HG03457 (cell line): ENCODE data around the gene ISCU.
"Not testable (repeated sequence)": the region's sequence is repeated elsewhere in the genome, so short reads cannot be mapped to it uniquely, and the experiment has no call there.

Experiments used
- ATAC-seq: cut with Tn5 transposase; IDR thresholded peaks from one replicate; pipeline ENCODE4 v1.9.1; 2021; ENCODE audit warnings: moderate number of reproducible peaks; ENCODE audit not compliant: unreplicated experiment

Gene ISCU

DNA sequence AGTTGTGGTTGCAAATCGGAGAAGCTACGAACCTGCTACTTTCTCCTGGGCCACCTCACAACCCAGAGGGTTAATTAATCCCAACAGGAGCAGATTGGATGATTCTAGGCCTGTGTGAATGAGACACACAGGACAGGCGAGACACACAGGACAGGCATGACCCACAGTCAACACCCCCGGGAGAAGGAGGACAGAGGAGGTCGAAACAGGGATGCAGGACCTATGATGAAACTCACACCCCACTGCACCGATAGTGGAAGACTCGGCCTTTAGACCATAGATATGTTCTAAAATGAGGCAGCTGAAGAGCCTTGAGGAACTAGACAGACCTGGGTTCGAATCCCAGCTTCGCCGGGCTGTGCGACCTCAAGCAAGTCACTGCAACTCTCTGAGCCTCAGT lies 23.9 kb downstream of the ISCU start:
- no peak for ATAC-seq

GRCh38 chr12:108587826-108588225 lies 25.4 kb downstream of the ISCU start:
- ATAC-seq = no peak

- ATAC-seq = no peak
Measured at GRCh38 chr12:108589028-108589839, 26.8 kb downstream of the ISCU start.

GRCh38 chr12:108589840-108590229 lies 27.4 kb downstream of the ISCU start:
- no peak for ATAC-seq

- ATAC-seq = not testable (repeated sequence)
Measured at GRCh38 chr12:108590463-108590862, 28.1 kb downstream of the ISCU start.

DNA sequence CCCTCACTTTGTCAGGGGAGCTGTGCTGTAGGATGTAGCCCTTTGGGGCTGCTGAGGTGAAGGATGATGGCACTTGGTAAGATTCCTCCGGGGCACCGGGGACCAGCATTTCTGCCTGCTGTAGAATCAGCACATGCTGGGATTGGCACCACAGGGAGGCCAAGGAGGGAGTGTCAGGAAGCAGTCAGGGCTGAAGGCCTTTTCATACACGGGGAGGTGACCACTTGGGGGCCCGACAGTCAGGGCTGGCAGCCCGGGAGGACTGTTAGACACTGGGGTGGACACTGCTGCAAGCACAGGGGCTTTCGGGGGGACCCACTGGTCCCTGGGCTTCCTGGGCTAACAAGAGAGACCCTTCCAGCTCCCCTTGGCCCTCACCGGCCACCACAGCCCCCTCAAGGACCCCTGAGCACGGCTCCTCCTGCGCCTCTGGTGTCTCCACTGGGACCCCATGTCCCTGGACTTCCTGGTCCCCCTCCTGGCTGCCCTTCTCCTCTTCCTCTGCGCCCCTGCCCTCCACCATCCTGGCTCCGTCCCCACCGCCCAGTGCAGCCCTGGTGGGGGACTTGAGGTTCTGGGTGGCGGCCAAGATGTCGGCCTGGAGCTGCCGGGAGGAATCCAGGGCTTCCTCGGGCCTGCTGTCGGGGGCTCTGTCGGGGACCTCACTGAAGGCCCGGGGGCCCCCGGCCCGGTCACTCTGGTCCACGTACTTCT lies 29.0 kb downstream of the ISCU start:
- no peak for ATAC-seq

DNA sequence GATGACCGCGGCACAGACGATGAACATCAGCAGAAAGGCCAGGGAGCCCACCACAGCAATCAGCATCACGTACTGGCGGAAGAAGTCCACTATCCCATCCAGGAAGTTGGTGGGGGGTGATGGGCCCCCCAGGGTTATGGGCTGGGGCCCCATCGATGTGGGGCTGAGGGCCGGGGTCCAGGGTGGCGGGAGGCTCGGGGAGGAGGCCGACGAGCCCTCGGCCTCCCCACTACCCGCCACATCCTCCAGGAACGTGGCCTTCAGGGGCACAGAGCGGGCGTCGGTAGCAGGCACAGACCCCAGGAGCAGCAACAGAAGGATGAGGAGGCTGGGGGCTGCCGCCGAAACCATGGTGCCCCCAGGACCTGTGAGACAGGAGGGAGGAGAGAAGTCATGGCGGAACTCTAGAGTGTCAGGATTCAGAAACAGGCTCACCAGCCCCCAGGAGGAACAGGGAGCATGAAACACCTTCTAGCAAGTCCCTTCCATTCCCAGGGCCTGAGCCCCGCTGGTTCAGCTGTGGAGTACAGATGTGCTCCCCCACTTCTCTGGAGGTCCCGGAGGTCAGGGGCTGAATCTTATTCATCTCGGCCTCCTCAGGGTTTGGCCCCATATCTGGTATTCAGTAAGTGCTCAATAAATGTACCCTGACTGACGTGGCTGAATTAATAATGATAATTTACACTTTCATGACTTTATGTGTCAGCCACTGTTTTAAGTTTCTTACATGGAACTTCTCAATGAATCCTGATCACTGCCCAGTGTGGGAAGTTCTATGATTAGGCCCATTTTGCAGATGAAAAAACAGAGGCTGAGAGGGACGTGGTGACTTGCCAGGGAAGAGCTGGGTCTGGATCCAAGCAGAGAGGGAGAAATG lies 29.9 kb downstream of the ISCU start:
- no peak for ATAC-seq

DNA sequence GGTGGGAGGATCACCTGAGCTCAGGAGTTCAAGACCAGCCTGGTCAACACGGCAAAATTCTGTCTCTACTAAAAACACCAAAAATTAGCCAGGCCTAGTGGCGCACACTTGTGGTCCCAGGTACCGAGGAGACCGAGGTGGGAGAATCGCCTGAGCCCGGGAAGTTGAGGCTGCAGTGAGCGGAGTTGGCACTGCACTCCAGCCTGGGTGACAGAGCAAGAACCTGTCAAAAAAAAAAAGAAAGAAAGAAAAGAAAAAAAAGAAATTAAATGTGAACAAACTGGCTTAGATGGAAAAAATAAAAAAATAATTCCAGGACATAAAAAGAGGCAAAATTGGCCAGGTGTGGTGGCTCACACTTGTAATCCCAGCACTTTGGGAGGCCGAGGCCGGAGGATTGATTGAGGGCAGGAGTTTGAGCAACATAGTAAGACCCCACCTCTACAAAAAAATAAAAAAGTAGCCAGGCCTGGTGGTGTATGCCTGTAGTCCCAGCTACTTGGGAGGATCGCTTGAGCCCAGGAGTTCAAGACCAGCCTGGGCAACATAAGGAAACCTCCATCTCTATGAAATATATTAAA lies 32.0 kb downstream of the ISCU start:
- no peak for ATAC-seq

- ATAC-seq = no peak
Measured at GRCh38 chr12:108594960-108595710, 32.7 kb downstream of the ISCU start.

DNA sequence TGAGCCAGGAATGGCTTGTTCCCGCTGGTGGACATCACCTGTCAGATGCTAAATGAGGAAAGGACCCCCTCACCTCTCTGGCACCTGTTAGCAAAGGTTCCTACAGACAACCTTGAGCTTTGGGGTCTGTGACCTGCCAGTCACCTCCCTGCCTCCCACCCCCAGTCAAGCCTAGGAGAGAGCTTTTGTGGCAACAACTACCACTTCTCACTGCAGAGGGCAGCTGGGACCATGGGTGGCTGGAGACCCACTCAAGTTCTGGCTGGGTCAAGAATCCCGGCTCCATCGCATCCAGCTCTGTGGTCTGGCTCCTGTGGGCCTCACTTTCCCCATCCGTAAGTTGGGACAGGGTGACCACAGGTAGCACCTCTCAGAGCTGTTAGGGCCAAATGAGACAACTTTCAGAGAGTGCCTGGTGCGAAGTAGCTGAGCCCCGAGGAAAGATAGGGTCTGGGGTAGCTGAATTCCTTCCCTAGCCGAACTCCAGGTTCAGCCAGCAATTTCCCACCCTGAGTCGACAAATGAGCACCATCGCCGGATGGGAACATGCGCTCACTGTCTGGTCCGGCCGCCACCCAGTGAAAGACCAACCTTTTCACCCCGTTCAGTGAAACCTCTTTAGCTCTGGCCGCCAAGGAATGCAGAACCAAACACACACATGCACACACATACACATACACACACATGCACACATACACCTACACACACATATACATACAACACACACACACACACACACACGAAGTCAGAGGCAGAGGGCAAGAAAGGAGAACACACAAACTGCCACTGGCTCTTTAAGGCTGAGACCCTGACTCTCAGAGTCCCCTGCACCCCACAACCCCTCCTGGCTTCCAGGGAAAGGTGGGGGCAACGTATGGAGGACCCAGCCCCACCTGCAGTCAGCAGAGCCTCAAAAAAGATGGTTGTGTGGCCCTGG lies 33.6 kb downstream of the ISCU start:
- ATAC-seq = no peak

DNA sequence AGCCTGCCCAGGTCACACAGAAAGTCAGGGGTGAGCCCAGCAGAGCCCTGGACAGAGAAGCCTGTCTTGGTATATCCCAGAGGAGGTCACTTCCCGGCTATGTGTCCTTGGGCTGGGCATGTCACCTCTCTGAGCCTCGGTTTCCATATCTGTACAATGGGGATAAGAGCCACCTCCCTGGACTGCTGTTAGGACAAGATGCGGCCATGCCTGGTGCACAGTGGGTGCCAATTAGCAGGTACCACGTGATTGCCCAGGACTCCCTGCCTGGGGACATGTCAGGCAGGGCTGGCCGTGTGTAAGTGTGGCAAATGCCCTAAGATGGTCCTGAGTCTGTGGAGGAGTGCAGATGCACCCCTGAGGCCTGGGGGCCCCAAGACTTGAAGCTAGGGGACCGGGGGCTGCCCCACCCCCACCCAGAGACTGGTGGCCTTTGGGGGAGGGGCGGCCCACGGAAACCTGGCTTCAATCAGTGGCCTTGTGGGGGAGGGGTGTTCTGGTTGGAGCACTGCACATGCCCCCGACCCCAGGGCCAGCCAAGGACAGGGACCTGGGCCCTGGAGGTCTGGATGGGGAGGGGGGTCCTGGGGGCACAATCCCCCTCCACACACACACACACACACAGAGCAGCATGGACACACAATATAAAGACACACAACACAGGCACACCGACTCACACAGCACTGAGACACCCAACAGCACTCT lies 34.6 kb downstream of the ISCU start:
- no peak for ATAC-seq

GRCh38 chr12:108597559-108598471 lies 35.4 kb downstream of the ISCU start, which contains the start of gene TMEM119:
TSS of gene TMEM119 (minus strand) at chr12:108598084. CDS start at chr12:108592383, 5,701 bp downstream.
- no peak for ATAC-seq

DNA sequence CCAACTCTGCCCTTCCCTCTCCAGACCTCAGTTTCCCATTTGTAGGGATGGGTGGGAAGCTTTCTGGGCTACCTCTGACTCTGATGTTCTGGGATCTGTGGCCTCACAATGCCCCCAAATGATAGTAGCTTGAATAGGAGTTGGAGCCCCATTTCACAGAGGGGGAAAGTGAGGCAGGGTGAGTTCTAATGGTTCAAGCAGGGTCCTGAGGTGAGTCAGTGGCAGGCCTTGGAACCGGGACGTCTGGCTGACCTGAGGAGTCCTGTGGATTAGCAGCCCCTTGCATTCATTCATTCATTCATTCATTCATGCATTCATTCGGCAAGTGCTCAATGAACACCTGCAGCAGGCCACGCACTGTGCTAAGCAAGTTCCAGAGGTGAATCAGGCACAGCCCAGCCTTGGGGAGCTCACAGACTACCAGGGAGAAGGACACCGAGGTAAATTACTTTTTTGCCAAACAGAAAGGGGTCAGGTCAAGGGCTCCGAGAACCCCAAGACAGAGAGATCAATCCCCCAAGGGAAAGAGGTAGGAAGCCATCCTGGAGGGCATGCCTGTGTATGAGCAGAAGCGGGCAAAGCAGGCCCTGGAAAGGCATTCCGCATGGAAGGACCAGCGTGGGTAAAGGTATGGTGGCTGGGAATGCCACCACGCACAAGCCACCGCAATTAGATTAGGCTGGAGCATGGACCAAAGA lies 36.3 kb downstream of the ISCU start:
- no peak for ATAC-seq

DNA sequence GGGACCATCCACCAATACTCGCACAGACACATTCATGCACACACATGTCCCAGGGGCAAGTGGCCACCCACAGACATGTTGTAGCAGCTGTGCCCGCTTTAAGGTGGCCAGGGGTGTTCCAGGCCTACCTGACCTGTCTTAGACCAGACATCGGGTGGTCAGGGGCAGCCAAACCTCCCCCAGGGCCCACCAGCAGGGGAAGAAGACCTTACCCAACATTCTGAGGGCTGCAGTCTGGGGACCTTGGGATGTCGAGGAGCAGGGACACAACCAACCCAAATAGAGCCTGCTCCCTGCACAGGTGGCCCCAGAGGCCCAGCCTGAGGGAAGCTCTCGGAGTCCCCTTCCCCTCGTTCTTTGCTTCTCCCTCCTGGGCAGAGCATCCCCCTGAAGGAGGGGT lies 37.1 kb downstream of the ISCU start:
- no peak for ATAC-seq

DNA sequence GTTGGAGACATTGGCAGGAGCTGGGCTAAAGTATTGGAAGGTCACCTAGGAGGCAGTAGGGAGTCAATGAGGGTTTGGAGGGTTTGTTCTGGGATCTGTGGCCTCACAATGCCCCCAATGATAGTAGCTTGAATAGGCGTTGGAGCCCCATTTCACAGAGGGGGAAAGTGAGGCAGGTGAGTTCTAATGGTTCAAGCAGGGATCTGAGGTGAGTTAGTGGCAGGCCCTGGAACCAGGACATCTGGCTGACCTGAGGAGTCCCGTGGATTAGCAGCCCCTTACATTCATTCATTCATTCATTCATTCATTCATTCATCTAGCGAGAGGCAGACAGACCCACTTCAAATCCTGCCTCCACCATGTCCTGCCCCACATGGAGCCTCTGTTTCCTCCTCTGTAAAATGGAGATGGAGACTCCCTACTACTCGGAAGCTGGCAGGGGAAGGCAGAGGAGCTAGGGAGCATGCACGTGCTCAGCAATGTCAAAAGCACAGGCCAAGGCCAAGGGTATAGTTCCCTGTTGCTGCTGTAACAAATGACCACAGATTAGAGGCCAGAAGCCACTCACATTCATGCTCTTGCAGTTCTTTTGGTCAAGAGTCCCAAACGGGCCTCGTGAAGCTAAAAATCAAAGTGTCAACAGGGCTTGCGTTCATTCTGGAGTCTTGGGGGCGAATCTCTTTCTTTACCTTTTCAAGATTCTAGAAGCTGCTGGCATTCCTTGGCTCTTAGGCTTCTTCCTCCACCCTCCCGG lies 37.7 kb downstream of the ISCU start:
- no peak for ATAC-seq

DNA sequence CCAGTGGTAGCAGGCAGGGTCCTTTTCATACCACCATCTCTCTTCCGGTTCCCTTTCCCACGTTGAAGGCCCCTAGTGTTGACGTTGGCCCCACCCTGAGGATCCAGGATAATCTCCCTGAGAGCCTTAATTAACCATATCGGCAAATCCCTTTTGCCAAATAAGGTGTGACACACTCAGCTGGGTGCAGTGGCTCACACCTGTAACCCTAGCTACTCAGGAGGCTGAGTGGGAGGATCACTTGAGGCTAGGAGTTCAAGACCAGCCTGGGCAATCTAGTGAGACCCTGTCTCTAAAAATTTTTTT lies 38.3 kb downstream of the ISCU start:
- no peak for ATAC-seq
